ENCODE results near the gene FLRT3. TPM values are rescaled to one million over a fixed set of nuclear protein-coding genes. Genes with fewer than 3 reads are reported as not detected.

The FLRT3 gene
- polyA plus RNA-seq, 1 donor (not counting 4 experiments of a cell fraction or from before 2014, with no cell fraction given): 91.7 TPM

DNA sequence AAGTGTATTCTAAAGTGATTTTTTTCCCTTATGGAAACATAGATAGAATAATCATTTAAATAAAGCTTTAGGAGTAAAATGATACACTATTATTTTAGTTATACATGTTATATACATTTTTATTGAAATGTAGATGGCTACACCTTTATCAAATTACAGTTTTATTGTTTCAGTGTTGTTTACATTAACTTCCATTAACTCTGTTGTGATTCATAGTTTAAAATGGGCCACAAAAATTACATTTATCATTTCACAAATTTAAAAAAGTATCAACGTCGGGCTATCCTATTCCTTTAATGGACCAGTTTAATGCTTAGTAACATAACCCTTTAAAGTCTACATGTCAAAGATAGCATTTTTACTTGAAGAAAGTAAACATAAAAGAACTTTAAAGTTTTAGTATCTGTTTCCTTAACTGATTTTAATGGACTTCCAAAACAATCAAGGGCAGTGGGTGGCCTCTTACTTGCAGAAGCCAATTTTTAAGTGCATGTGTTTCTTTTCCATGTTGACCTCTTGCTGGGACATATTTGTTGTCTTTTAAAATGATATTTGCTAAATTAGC lies 47.8 kb upstream of the FLRT3 start:
- H3K9ac ChIP-seq (ENCODE audit: control insufficient read depth, extremely low read depth, insufficient read depth, low read length): no peak overlapping the region
- H2AFZ ChIP-seq (ENCODE audit: control insufficient read depth, low read length): no peak overlapping the region
- no peak overlapping the region for H3K4me3 ChIP-seq (ENCODE audit: control insufficient read depth in 2 of 3, extremely low read depth in 1 of 3, insufficient read depth in 2 of 3, low read depth in 1 of 3, low read length in 3 of 3)
- H3K4me2 ChIP-seq (ENCODE audit: control insufficient read depth, extremely low read depth, insufficient read depth, low read depth, low read length): no peak overlapping the region
- FAIRE-seq (no peak), DNase-seq (ENCODE audit: low read depth, low spot score) (no peak)
- H3K27ac ChIP-seq (ENCODE audit: control insufficient read depth, insufficient read depth, low read length): no peak overlapping the region
- peaks cover 12% of the 10 kb centered on the region for H3K4me1 ChIP-seq (ENCODE audit: control insufficient read depth, extremely low read depth, insufficient read depth, low read length)
- TF ChIP-seq, protein P1, sequence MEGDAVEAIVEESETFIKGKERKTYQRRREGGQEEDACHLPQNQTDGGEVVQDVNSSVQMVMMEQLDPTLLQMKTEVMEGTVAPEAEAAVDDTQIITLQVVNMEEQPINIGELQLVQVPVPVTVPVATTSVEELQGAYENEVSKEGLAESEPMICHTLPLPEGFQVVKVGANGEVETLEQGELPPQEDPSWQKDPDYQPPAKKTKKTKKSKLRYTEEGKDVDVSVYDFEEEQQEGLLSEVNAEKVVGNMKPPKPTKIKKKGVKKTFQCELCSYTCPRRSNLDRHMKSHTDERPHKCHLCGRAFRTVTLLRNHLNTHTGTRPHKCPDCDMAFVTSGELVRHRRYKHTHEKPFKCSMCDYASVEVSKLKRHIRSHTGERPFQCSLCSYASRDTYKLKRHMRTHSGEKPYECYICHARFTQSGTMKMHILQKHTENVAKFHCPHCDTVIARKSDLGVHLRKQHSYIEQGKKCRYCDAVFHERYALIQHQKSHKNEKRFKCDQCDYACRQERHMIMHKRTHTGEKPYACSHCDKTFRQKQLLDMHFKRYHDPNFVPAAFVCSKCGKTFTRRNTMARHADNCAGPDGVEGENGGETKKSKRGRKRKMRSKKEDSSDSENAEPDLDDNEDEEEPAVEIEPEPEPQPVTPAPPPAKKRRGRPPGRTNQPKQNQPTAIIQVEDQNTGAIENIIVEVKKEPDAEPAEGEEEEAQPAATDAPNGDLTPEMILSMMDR (optimal IDR thresholded peaks at IDR 0.05 in 1 of 3, IDR thresholded peaks at IDR 0.05 in 1 of 3, conservative IDR thresholded peaks at IDR 0.05 in 1 of 3; ENCODE audit: extremely low read depth in 1 of 3, insufficient read depth in 2 of 3, low read length in 3 of 3): no peak
- no peak for TF ChIP-seq EZH2 (IDR thresholded peaks at IDR 0.05; ENCODE audit: low read length)
- no peaks in the 10 kb centered on the region for H3K27me3 ChIP-seq (ENCODE audit: control insufficient read depth, extremely low read depth, insufficient read depth, low read length)
- H3K36me3 ChIP-seq (ENCODE audit: control insufficient read depth in 2 of 2, extremely low read depth in 1 of 2, insufficient read depth in 2 of 2, low read length in 2 of 2): no peaks in the 10 kb centered on the region
- no peaks in the 10 kb centered on the region for H3K9me1 ChIP-seq (ENCODE audit: control insufficient read depth, extremely low read depth, insufficient read depth, low read length)
- no peaks in the 10 kb centered on the region for H3K9me3 ChIP-seq (ENCODE audit: control insufficient read depth, low read depth, low read length)
- dilution Hi-C loops (cut with MboI; ENCODE audit: extremely low pct_ligation_motif_present, low sequenced_read_pairs): no loop called here
- H3K79me2 ChIP-seq (ENCODE audit: control insufficient read depth, insufficient read depth, low read length): no peaks in the 10 kb centered on the region
- H4K20me1 ChIP-seq (ENCODE audit: control insufficient read depth, extremely low read depth, insufficient read depth, low read length): no peaks in the 10 kb centered on the region

DNA sequence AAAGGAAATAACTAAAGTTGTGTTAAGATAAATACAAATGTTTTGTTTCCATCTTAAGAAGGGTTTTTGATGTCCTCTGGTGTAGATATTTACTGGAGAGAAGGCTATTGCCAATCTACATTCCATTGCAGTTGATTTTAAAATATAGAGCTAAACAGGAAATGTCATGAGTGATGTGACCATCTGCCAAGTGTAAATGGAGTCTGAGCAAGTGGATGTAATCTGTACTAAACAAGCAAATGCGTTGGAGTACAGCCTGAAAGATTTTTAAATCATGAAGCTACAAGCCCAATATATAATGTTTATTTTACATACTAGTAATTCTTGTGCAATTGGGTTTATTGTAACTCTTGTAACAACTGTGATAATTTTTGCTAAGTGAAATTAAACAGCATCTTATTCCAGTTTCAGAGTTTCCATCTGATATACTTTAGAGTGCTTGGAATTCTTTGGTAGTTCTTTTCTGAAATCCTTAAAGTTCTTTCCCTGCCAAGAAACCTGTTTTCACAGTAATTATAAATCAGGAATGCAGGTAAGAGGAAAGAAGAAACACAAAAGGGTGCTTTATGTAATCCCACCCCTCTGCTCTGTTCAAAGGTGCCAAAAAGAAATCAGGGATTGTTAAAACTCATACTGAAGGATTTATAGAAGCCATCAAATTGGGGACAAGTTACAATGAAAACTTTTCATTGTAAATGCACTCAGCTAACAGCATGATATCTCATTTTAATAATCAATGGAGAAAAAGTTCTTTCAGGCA lies 47.2 kb upstream of the FLRT3 start:
- no peak overlapping the region for H2AFZ ChIP-seq (ENCODE audit: control insufficient read depth, low read length)
- FAIRE-seq (no peak), DNase-seq (ENCODE audit: low read depth, low spot score) (no peak)
- H3K4me3 ChIP-seq (ENCODE audit: control insufficient read depth in 2 of 3, extremely low read depth in 1 of 3, insufficient read depth in 2 of 3, low read depth in 1 of 3, low read length in 3 of 3): no peak overlapping the region
- H3K79me2 ChIP-seq (ENCODE audit: control insufficient read depth, insufficient read depth, low read length): no peaks in the 10 kb centered on the region
- peak overlapping the region; percentile 9 for H3K4me2 ChIP-seq (ENCODE audit: control insufficient read depth, extremely low read depth, insufficient read depth, low read depth, low read length)
- no peaks in the 10 kb centered on the region for H4K20me1 ChIP-seq (ENCODE audit: control insufficient read depth, extremely low read depth, insufficient read depth, low read length)
- no peaks in the 10 kb centered on the region for H3K27me3 ChIP-seq (ENCODE audit: control insufficient read depth, extremely low read depth, insufficient read depth, low read length)
- dilution Hi-C loops (cut with MboI; ENCODE audit: extremely low pct_ligation_motif_present, low sequenced_read_pairs): no loop called here
- TF ChIP-seq, protein P1 (optimal IDR thresholded peaks at IDR 0.05 in 1 of 3, IDR thresholded peaks at IDR 0.05 in 1 of 3, conservative IDR thresholded peaks at IDR 0.05 in 1 of 3; ENCODE audit: extremely low read depth in 1 of 3, insufficient read depth in 2 of 3, low read length in 3 of 3): no peak
- TF ChIP-seq EZH2 (IDR thresholded peaks at IDR 0.05; ENCODE audit: low read length): no peak
- no peak overlapping the region for H3K9ac ChIP-seq (ENCODE audit: control insufficient read depth, extremely low read depth, insufficient read depth, low read length)
- peaks cover 12% of the 10 kb centered on the region for H3K4me1 ChIP-seq (ENCODE audit: control insufficient read depth, extremely low read depth, insufficient read depth, low read length)
- no peaks in the 10 kb centered on the region for H3K9me1 ChIP-seq (ENCODE audit: control insufficient read depth, extremely low read depth, insufficient read depth, low read length)
- no peak overlapping the region for H3K27ac ChIP-seq (ENCODE audit: control insufficient read depth, insufficient read depth, low read length)
- H3K36me3 ChIP-seq (ENCODE audit: control insufficient read depth in 2 of 2, extremely low read depth in 1 of 2, insufficient read depth in 2 of 2, low read length in 2 of 2): no peaks in the 10 kb centered on the region
- H3K9me3 ChIP-seq (ENCODE audit: control insufficient read depth, low read depth, low read length): no peaks in the 10 kb centered on the region

All from keratinocyte (primary cell).